Calu3 (cell line): Measurements from ENCODE around the gene ANKS3. TPM values are rescaled to one million over a fixed set of nuclear protein-coding genes. Genes with fewer than 3 reads are reported as not detected.

Source experiments
- BruUV-seq: library from RNA; stranded (reverse); fragments of 400-500 nt; replicated peaks from 2 replicates; lab custom pipeline; 2021; lab: Mats Ljungman, UMichigan
- CTCF ChIA-PET: fragments of 300-600 bp; sonication (Branson Sonifier 250); formaldehyde crosslinking; loops from one replicate; lab custom pipeline; 2022; ENCODE audit warnings: antibody characterized with exemption; lab: Charles Lee
- DNase-seq: peaks from one replicate; pipeline ENCODE4 v3.0.0; 2022
- H3K27ac Mint-ChIP-seq: one replicate; pipeline ENCODE4 v1.8.0; 2022; ENCODE audit warnings: mixed read lengths; ENCODE audit not compliant: unreplicated experiment
- H3K27me3 Mint-ChIP-seq: one replicate; pipeline ENCODE4 v1.8.0; 2022; ENCODE audit warnings: mixed read lengths; ENCODE audit not compliant: unreplicated experiment
- H3K36me3 Mint-ChIP-seq: one replicate; pipeline ENCODE4 v1.8.0; 2022; ENCODE audit warnings: mild to moderate bottlenecking, moderate library complexity, mixed read lengths; ENCODE audit not compliant: insufficient read depth, unreplicated experiment
- H3K4me1 Mint-ChIP-seq: one replicate; pipeline ENCODE4 v1.8.0; 2022; ENCODE audit warnings: mild to moderate bottlenecking, low read depth, mixed read lengths; ENCODE audit not compliant: unreplicated experiment
- H3K4me3 Mint-ChIP-seq: one replicate; pipeline ENCODE4 v1.8.0; 2022; ENCODE audit warnings: mild to moderate bottlenecking, low read depth, moderate library complexity, mixed read lengths; ENCODE audit not compliant: unreplicated experiment
- H3K9me3 Mint-ChIP-seq: one replicate; pipeline ENCODE4 v1.8.0; 2022; ENCODE audit warnings: low read depth, mixed read lengths; ENCODE audit not compliant: unreplicated experiment
- intact Hi-C: fragments of 100-400 bp; cut with micrococcal nuclease; formaldehyde crosslinking; loops from one replicate; pipeline ENCODE4 v1.10.0; 2022; ENCODE audit not compliant: unreplicated experiment
- total RNA-seq: library from RNA; stranded (reverse); gene quantifications from 2 replicates; pipeline ENCODE4 v1.2.3, GENCODE V29; 2022
- TF ChIP-seq, protein P1 (sequence below): fragments of 200-600 bp; IDR thresholded peaks from one replicate; pipeline ENCODE4 v1.8.0; 2022; ENCODE audit warnings: antibody characterized with exemption; ENCODE audit not compliant: unreplicated experiment

Gene ANKS3
- total RNA-seq, 1 experiment from 2014 or later = 46.9 TPM

DNA sequence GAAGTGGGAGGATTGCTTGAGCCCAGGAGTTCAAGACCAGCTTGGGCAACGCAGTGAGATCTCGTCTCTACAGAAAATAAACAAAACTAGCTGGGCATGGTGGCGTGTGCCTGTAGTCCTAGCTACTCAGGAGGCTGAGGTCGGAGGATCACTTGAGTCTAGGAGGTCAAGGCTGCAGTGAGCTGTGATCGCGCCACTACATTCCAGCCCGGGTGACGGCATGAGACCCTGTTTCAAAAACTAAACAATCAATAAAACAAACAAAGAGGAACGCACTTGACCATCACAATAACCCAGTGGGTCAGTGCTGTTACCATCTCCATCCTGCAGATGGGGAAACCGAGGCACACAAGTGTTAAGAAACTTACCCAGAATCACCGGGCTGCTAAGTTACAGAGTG, 19.2 kb upstream of the ANKS3 start:
- no peak overlapping the region for H3K4me3 Mint-ChIP-seq
- CTCF ChIA-PET = no interaction called here
- no peak for DNase-seq
- no peak overlapping the region for H3K27ac Mint-ChIP-seq
- peaks cover 65% of the 10 kb centered on the region for H3K36me3 Mint-ChIP-seq
- no peaks in the 10 kb centered on the region for H3K4me1 Mint-ChIP-seq
- intact Hi-C loops = no loop called here
- no peaks in the 10 kb centered on the region for H3K27me3 Mint-ChIP-seq
- TF ChIP-seq, protein P1, sequence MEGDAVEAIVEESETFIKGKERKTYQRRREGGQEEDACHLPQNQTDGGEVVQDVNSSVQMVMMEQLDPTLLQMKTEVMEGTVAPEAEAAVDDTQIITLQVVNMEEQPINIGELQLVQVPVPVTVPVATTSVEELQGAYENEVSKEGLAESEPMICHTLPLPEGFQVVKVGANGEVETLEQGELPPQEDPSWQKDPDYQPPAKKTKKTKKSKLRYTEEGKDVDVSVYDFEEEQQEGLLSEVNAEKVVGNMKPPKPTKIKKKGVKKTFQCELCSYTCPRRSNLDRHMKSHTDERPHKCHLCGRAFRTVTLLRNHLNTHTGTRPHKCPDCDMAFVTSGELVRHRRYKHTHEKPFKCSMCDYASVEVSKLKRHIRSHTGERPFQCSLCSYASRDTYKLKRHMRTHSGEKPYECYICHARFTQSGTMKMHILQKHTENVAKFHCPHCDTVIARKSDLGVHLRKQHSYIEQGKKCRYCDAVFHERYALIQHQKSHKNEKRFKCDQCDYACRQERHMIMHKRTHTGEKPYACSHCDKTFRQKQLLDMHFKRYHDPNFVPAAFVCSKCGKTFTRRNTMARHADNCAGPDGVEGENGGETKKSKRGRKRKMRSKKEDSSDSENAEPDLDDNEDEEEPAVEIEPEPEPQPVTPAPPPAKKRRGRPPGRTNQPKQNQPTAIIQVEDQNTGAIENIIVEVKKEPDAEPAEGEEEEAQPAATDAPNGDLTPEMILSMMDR = no peak
- BruUV-seq = no TSS peak
- H3K9me3 Mint-ChIP-seq = peaks cover 3% of the 10 kb centered on the region

DNA sequence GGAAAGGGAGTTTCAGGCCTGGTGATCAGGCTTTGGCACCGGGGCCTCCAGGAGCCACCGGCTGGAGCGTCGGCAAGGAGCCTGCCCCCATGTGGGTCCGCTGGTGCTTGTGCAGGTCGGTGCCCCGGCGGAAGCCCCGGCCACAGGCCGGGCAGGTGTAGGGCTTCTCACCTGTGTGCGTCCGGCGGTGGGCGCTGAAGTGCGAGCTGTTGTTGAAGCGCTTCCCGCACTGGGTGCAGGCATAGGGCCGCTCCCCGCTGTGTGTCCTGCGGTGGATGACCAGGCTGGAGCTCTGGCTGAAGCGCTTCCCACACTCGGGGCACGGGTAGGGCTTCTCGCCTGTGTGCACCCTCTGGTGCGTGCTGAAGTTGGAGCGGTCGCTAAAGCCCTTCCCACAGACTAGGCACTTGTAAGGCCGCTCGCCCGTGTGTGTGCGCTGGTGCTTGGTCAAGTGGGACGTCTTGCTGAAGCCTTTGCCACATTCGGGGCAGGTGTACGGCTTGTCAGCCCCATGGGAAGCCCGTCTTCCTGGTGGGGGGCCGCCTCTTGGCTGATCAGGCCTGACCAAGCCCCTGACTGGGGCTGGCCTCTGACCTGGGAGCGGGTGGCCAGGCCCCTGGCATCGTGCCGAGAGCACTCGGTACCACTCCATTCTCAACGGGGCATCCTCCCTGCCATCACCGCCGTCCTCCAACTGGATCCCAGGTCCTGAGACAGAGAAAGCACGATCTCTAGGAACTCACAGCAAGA, 18.5 kb upstream of the ANKS3 start:
- Mint-ChIP-seq H3K9me3 (peaks cover 3% of the 10 kb centered on the region), H3K36me3 (peaks cover 62% of the 10 kb centered on the region), H3K4me3 (no peak overlapping the region), H3K27me3 (no peaks in the 10 kb centered on the region), H3K27ac (no peak overlapping the region), H3K4me1 (no peaks in the 10 kb centered on the region)
- no peak for DNase-seq
- intact Hi-C loops = no loop called here
- CTCF ChIA-PET = no interaction called here
- TF ChIP-seq, protein P1 = no peak
- no TSS peak for BruUV-seq

DNA sequence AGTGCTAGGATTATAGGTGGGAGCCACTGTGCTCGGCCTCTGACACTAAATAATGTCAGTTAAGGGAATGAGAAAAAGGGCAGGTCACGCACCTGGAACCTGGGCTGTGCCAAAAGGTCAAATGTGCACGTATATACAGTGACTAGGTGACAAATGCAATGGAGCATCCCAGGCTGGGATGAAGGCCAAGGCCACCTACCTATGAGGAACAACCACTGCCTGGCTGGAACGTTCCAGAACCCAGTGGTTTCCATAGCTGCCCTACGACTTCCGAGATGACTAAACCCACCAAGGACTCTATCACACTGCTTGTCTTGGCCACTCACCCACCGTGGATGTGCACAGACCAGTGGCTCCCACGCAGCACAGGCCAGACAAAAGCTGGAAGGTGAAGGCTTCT, 16.8 kb upstream of the ANKS3 start:
- no peak overlapping the region for H3K27ac Mint-ChIP-seq
- CTCF ChIA-PET = no interaction called here
- TF ChIP-seq, protein P1 = no peak
- peaks cover 3% of the 10 kb centered on the region for H3K9me3 Mint-ChIP-seq
- H3K36me3 Mint-ChIP-seq = peaks cover 59% of the 10 kb centered on the region
- BruUV-seq = no TSS peak
- H3K4me1 Mint-ChIP-seq = no peaks in the 10 kb centered on the region
- intact Hi-C loops = no loop called here
- no peak overlapping the region for H3K4me3 Mint-ChIP-seq
- H3K27me3 Mint-ChIP-seq = no peaks in the 10 kb centered on the region
- no peak for DNase-seq

DNA sequence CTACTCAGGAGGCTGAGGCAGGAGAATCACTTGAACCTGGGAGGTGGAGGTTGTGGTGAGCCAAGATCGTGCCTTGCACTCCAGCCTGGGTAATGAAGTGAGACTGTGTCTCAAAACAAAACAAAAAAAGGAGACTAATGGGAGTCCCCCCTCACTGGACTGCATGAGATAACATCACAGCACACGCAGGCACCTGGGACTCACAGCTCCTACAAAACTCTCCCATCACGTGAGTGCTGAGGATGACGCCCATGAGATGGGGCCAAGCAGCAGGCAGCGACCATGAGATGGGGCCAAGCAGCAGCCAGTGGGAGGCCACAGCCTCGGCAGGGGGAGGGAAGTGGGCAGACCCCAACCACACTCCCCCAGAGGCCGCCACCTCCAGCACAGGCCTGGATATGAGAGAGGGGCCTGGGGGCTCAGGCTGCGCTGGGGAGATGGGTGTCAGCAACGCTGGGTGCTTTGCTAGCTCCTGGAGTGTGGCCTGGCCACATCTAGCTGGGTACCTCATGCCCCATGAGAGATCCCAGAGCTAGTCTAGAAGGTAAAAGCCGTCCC, 15.7 kb upstream of the ANKS3 start:
- intact Hi-C loops = no loop called here
- CTCF ChIA-PET = no interaction called here
- H3K4me1 Mint-ChIP-seq = no peaks in the 10 kb centered on the region
- H3K27me3 Mint-ChIP-seq = no peaks in the 10 kb centered on the region
- H3K9me3 Mint-ChIP-seq = no peaks in the 10 kb centered on the region
- peaks cover 52% of the 10 kb centered on the region for H3K36me3 Mint-ChIP-seq
- no peak overlapping the region for H3K4me3 Mint-ChIP-seq
- H3K27ac Mint-ChIP-seq = no peak overlapping the region
- BruUV-seq = no TSS peak
- TF ChIP-seq, protein P1 = no peak
- DNase-seq = no peak
